HepG2 (cell line): ENCODE data around the gene ANKAR. TPM values are rescaled to one million over a fixed set of nuclear protein-coding genes. Genes with fewer than 3 reads are reported as not detected.

Experiments used
- ATAD3A ChIP-seq: sonication (generic); formaldehyde crosslinking; IDR thresholded peaks from 2 replicates; pipeline ENCODE4 v1.4.0; 2020; ENCODE audit warnings: missing genetic modification reagents
- CBX2 ChIP-seq, 2 experiments: fragments of 200-600 bp in 1 of 2; sonication (generic); formaldehyde crosslinking in 1 of 2; IDR thresholded peaks; 2 replicates each; pipeline versions ENCODE4 v1.7.0 to v1.8.1; 2018 to 2022; ENCODE audit warnings: low read depth in 2 of 2, low read length in 1 of 2, mild to moderate bottlenecking in 1 of 2, missing genetic modification reagents in 1 of 2
- CENPT ChIP-seq: sonication (generic); formaldehyde crosslinking; IDR thresholded peaks from 2 replicates; pipeline ENCODE4 v1.8.0; 2022; ENCODE audit warnings: low read depth, mild to moderate bottlenecking, moderate library complexity, missing genetic modification reagents
- HOXA7 ChIP-seq: sonication (generic); formaldehyde crosslinking; IDR thresholded peaks from 2 replicates; pipeline ENCODE4 v1.8.1; 2022; ENCODE audit warnings: mild to moderate bottlenecking, missing genetic modification reagents, moderate library complexity
- KDM4B ChIP-seq: sonication (generic); formaldehyde crosslinking; IDR thresholded peaks from 2 replicates; pipeline ENCODE4 v1.4.0; 2020; ENCODE audit warnings: missing genetic modification reagents
- KDM6A ChIP-seq: IDR thresholded peaks from 2 replicates; pipeline ENCODE4 v1.6.1; 2016; ENCODE audit warnings: low read depth
- KLF16 ChIP-seq, 2 experiments: sonication (generic) in 1 of 2; formaldehyde crosslinking in 1 of 2; IDR thresholded peaks; 2 replicates each; pipeline versions ENCODE4 v1.6.1 to v1.8.0; 2016 to 2023; ENCODE audit warnings: missing genetic modification reagents in 2 of 2, missing compliant biosample characterization in 1 of 2
- MAZ ChIP-seq, 2 experiments: sonication (generic) in 1 of 2; formaldehyde crosslinking in 1 of 2; IDR thresholded peaks; 2 replicates each; pipeline versions ENCODE4 v1.5.0 to v1.6.1; 2012 to 2020; ENCODE audit warnings: low read depth in 2 of 2, mild to moderate bottlenecking in 2 of 2, borderline replicate concordance in 1 of 2, improper control_type of control experiment in 1 of 2, low read length in 1 of 2, missing genetic modification reagents in 1 of 2, moderate library complexity in 1 of 2
- MIER2 ChIP-seq: IDR thresholded peaks from 2 replicates; pipeline ENCODE4 v1.6.1; 2016; ENCODE audit warnings: missing biosample characterization, missing genetic modification reagents
- MTA1 ChIP-seq: sonication (generic); formaldehyde crosslinking; IDR thresholded peaks from 2 replicates; pipeline ENCODE4 v1.4.0; 2020; ENCODE audit warnings: missing genetic modification reagents, mild to moderate bottlenecking, borderline replicate concordance
- POLR2A ChIP-seq, 2 experiments: IDR thresholded peaks; 2 replicates each; pipeline ENCODE4 v1.6.1; 2011; ENCODE audit warnings: low read depth in 2 of 2, low read length in 2 of 2, mild to moderate bottlenecking in 1 of 2, moderate library complexity in 1 of 2; ENCODE audit not compliant: insufficient read depth in 1 of 2
- SETDB1 ChIP-seq: sonication (generic); formaldehyde crosslinking; IDR thresholded peaks from 2 replicates; pipeline ENCODE4 v1.5.1; 2020; ENCODE audit warnings: missing genetic modification reagents, mild to moderate bottlenecking, borderline replicate concordance
- SOX6 ChIP-seq, 2 experiments: fragments of 450-650 bp in 1 of 2; sonication (generic) in 1 of 2; formaldehyde crosslinking in 1 of 2; IDR thresholded peaks; 2 replicates each; pipeline versions ENCODE4 v1.4.0 to v1.6.1; 2017 to 2020; ENCODE audit warnings: antibody characterized with exemption in 1 of 2, mild to moderate bottlenecking in 1 of 2, missing genetic modification reagents in 1 of 2
- SP2 ChIP-seq: sonication (generic); formaldehyde crosslinking; IDR thresholded peaks from 2 replicates; pipeline ENCODE4 v1.5.1; 2020; ENCODE audit warnings: mild to moderate bottlenecking, missing genetic modification reagents
- ZBTB1 ChIP-seq: sonication (generic); formaldehyde crosslinking; IDR thresholded peaks from 2 replicates; pipeline ENCODE4 v1.4.0; 2020; ENCODE audit warnings: missing genetic modification reagents, borderline replicate concordance
- ZBTB39 ChIP-seq: sonication (generic); formaldehyde crosslinking; IDR thresholded peaks from 2 replicates; pipeline ENCODE4 v1.5.0; 2020; ENCODE audit warnings: missing genetic modification reagents
- ZBTB7B ChIP-seq: sonication (generic); formaldehyde crosslinking; IDR thresholded peaks from 2 replicates; pipeline ENCODE4 v1.4.0; 2020; ENCODE audit warnings: missing genetic modification reagents
- ZNF484 ChIP-seq: sonication (generic); formaldehyde crosslinking; IDR thresholded peaks from 2 replicates; pipeline ENCODE4 v1.5.1; 2020; ENCODE audit warnings: mild to moderate bottlenecking, low read depth, missing genetic modification reagents, borderline replicate concordance
- ZNF761 ChIP-seq: sonication (generic); formaldehyde crosslinking; conservative IDR thresholded peaks from 2 replicates; pipeline ENCODE4 v1.4.0; 2020; ENCODE audit warnings: mild to moderate bottlenecking, missing genetic modification reagents
- ZNF780A ChIP-seq: sonication (generic); formaldehyde crosslinking; IDR thresholded peaks from 2 replicates; pipeline ENCODE4 v1.8.0; 2022; ENCODE audit warnings: mild to moderate bottlenecking, missing genetic modification reagents, moderate library complexity
- ZNF883 ChIP-seq: sonication (generic); formaldehyde crosslinking; IDR thresholded peaks from 2 replicates; pipeline ENCODE4 v1.5.1; 2020; ENCODE audit warnings: mild to moderate bottlenecking, missing genetic modification reagents; ENCODE audit errors: not compliant biosample characterization
- ZNF891 ChIP-seq: sonication (generic); formaldehyde crosslinking; IDR thresholded peaks from 2 replicates; pipeline ENCODE4 v1.5.0; 2020; ENCODE audit warnings: mild to moderate bottlenecking, missing genetic modification reagents
- ZSCAN20 ChIP-seq: sonication (generic); formaldehyde crosslinking; IDR thresholded peaks from 2 replicates; pipeline ENCODE4 v1.4.0; 2020; ENCODE audit warnings: missing genetic modification reagents, mild to moderate bottlenecking, borderline replicate concordance
- polyA plus RNA-seq, 8 experiments: library from polyadenylated mRNA; depleted of rRNA in 3 of 8; stranded (reverse) in 7 of 8; unstranded in 1 of 8; fragments of >200 nt; fragmentation: Illumina TruSeq in 4 of 8; extraction: Trizol in 4 of 8; gene quantifications; 2 replicates each; pipeline versions ENCODE4 v1.2.1 to v1.2.3, GENCODE V29; 2011 to 2016; ENCODE audit warnings: low read depth in 4 of 8, missing spikeins in 1 of 8, mixed read lengths in 1 of 8; ENCODE audit not compliant: insufficient read depth in 1 of 8
- total RNA-seq, 5 experiments: library from RNA; depleted of rRNA; stranded (reverse); fragments of >200 nt; fragmentation: Illumina TruSeq; extraction: Trizol; gene quantifications; 2 replicates each; pipeline ENCODE4 v1.2.3, GENCODE V29; 2016; ENCODE audit warnings: low read depth in 1 of 5
- TF ChIP-seq, protein P1 (sequence below): sonication (generic); formaldehyde crosslinking; IDR thresholded peaks from 2 replicates; pipeline ENCODE4 v1.5.1; 2020; ENCODE audit warnings: mild to moderate bottlenecking, missing genetic modification reagents

ANKAR gene
- total and polyA plus RNA-seq, 2 of the 13 experiments (the other 11 are each of a cell fraction or from before 2014, with no cell fraction given) = 3.6 to 5.0 TPM

GRCh38 chr2:189661148-189661956 is 13.1 kb upstream of the ANKAR start, which contains the start of gene ASNSD1 (continued):
- TF ChIP-seq ZBTB39 (CRISPR knock-in tag) (no peak), ATAD3A (CRISPR knock-in tag) (0 out of 2 replicates have a peak, but pooled peaks have one; percentile 63), MIER2 (peak; percentile 29; the same call in 1 of the 2 replicates), ZNF883 (peak; percentile 99), ZNF761 (CRISPR knock-in tag) (peak; percentile 83), ZNF780A (no peak), POLR2A (IDR thresholded peaks at IDR 0.05; ENCODE audit: insufficient read depth in 1 of 2, low read depth in 2 of 2, low read length in 2 of 2) (peak; percentile 99), KDM6A (CRISPR knock-in tag) (no peak), ZBTB7B (peak; percentile 70), HOXA7 (CRISPR knock-in tag) (no peak), MAZ (IDR thresholded peaks at IDR 0.05; ENCODE audit: borderline replicate concordance, low read depth, low read length) (0 out of 2 replicates have a peak, but pooled peaks have one; percentile 37), MAZ (CRISPR knock-in tag; IDR thresholded peaks at IDR 0.05; ENCODE audit: low read depth) (peak; percentile 84), ZSCAN20 (CRISPR knock-in tag) (no peak; the same call in 1 of the 2 replicates), SETDB1 (CRISPR knock-in tag) (no peak), CBX2 (IDR thresholded peaks at IDR 0.05; ENCODE audit: low read depth, low read length) (no peak), CBX2 (CRISPR knock-in tag; IDR thresholded peaks at IDR 0.05; ENCODE audit: low read depth) (no peak), KLF16 (CRISPR knock-in tag; IDR thresholded peaks at IDR 0.05) (peak in 1 of 2 experiments; percentile 70; a peak in 2 of 4 replicates), CENPT (peak; percentile 85; the same call in 1 of the 2 replicates), SP2 (0 out of 2 replicates have a peak, but pooled peaks have one; percentile 39), ZNF484 (no peak; the same call in 1 of the 2 replicates), MTA1 (CRISPR knock-in tag) (peak; percentile 74; the same call in 1 of the 2 replicates), ZBTB1 (no peak), KDM4B (CRISPR knock-in tag) (0 out of 2 replicates have a peak, but pooled peaks have one; percentile 24), SOX6 (IDR thresholded peaks at IDR 0.05) (no peak), SOX6 (CRISPR knock-in tag; IDR thresholded peaks at IDR 0.05) (peak; percentile 78), ZNF891 (CRISPR knock-in tag) (peak; percentile 89; the same call in 1 of the 2 replicates)
- TF ChIP-seq, protein P1, sequence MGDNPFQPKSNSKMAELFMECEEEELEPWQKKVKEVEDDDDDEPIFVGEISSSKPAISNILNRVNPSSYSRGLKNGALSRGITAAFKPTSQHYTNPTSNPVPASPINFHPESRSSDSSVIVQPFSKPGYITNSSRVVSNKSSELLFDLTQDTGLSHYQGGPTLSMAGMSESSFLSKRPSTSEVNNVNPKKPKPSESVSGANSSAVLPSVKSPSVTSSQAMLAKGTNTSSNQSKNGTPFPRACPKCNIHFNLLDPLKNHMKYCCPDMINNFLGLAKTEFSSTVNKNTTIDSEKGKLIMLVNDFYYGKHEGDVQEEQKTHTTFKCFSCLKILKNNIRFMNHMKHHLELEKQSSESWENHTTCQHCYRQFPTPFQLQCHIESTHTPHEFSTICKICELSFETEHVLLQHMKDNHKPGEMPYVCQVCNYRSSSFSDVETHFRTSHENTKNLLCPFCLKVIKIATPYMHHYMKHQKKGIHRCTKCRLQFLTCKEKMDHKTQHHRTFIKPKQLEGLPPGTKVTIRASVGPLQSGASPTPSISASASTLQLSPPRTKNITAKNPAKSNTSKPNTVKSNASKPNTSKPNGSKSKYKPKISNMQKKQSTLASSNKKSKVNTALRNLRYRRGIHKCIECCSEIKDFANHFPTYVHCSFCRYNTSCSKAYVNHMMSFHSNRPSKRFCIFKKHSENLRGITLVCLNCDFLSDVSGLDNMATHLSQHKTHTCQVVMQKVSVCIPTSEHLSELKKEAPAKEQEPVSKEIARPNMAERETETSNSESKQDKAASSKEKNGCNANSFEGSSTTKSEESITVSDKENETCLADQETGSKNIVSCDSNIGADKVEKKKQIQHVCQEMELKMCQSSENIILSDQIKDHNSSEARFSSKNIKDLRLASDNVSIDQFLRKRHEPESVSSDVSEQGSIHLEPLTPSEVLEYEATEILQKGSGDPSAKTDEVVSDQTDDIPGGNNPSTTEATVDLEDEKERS (CRISPR knock-in tag) = peak; percentile 95
